ENCODE results near the gene PTOV1. TPM values are rescaled to one million over a fixed set of nuclear protein-coding genes. Genes with fewer than 3 reads are reported as not detected.
A peak's percentile ranks its signal among the peaks of the same experiment; 100 is the strongest.

Gene PTOV1
- total RNA-seq, 1 donor from 2014 or later, result 104 TPM

GRCh38 chr19:49851456-49852259 lies 699 bp downstream of the PTOV1 start:
- no peak for TF ChIP-seq CTCF (IDR thresholded peaks at IDR 0.05; ENCODE audit: borderline replicate concordance)
- intact Hi-C loops (cut with micrococcal nuclease), result no loop called here
- Histone ChIP-seq H3K4me3 (peak overlapping the region; percentile 85), H3K27me3 (ENCODE audit: low read depth) (no peaks in the 10 kb centered on the region), H3K27ac (replicated peaks) (peak overlapping the region; percentile 99), H3K4me1 (peaks cover 45% of the 10 kb centered on the region), H3K9me3 (replicated peaks) (peaks cover 5% of the 10 kb centered on the region), H3K36me3 (peaks cover 22% of the 10 kb centered on the region)
- no peak for DNase-seq

DNA sequence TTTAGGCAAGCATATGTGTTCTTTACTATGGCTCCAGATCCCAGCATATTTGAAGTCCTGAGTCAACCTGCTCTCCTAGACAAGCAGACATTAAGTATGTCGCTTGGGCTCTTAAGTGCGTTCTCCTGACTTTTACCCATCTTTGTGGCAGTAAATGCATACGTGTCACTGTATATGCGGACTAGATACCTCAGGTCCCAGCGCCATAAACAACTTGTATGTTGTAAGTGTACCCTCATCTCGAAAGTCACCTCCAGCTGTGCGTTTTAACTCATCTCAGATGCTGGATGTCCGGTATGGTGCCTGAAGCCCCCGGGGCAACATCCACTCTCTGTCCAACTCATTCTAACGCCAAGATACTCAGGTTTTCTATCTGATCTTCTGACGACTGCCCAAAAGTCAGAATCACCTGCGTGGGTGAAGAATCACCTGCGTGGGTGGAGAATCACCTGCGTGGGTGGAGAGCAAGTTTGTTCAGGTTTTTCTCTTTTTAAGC lies 1.7 kb downstream of the PTOV1 start:
- Histone ChIP-seq H3K4me1 (peaks cover 45% of the 10 kb centered on the region), H3K4me3 (peak overlapping the region; percentile 85), H3K27me3 (ENCODE audit: low read depth) (no peaks in the 10 kb centered on the region), H3K9me3 (replicated peaks) (peaks cover 5% of the 10 kb centered on the region), H3K36me3 (peaks cover 32% of the 10 kb centered on the region), H3K27ac (replicated peaks) (no peak overlapping the region)
- DNase-seq, result no peak
- TF ChIP-seq CTCF (IDR thresholded peaks at IDR 0.05; ENCODE audit: borderline replicate concordance), result no peak
- intact Hi-C loops (cut with micrococcal nuclease), result no loop called here

GRCh38 chr19:49853852-49854377 lies 3.0 kb downstream of the PTOV1 start:
- TF ChIP-seq CTCF (IDR thresholded peaks at IDR 0.05; ENCODE audit: borderline replicate concordance), result no peak
- peaks cover 45% of the 10 kb centered on the region for H3K36me3 ChIP-seq
- H3K27me3 ChIP-seq (ENCODE audit: low read depth), result no peaks in the 10 kb centered on the region
- no peak for DNase-seq
- no peak overlapping the region for H3K4me3 ChIP-seq
- peaks cover 5% of the 10 kb centered on the region for H3K9me3 ChIP-seq (replicated peaks)
- H3K4me1 ChIP-seq, result peaks cover 45% of the 10 kb centered on the region
- no peak overlapping the region for H3K27ac ChIP-seq (replicated peaks)
- intact Hi-C loops (cut with micrococcal nuclease), result no loop called here

- intact Hi-C loops (cut with micrococcal nuclease), result no loop called here
- Histone ChIP-seq H3K4me1 (peaks cover 44% of the 10 kb centered on the region), H3K4me3 (no peak overlapping the region), H3K27ac (replicated peaks) (no peak overlapping the region), H3K36me3 (peaks cover 52% of the 10 kb centered on the region), H3K27me3 (ENCODE audit: low read depth) (no peaks in the 10 kb centered on the region), H3K9me3 (replicated peaks) (no peaks in the 10 kb centered on the region)
- no peak for TF ChIP-seq CTCF (IDR thresholded peaks at IDR 0.05; ENCODE audit: borderline replicate concordance)
- DNase-seq, result no peak
These were observed 3.7 kb downstream of the PTOV1 start for GRCh38 chr19:49854378-49855263.

DNA sequence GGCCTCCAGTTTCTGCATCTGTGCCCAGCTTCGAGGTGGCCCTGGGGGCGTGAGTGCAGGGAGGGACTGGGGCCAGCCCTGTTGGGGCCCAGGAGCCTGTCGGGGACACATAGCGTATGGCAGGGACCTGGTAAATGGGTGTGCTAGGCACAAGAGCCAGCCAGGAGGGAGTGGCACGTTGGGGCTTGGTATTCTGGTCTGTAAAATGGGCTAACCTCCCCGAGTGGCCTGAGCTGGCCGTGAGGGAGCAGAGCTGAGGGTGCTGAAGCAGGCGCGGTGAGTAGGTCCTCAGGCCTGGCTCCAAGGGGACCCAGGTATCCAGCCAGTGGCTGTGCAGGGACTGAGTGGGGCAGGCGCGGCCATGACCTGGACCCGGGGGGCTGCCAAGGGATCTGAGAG lies 4.3 kb downstream of the PTOV1 start:
- Histone ChIP-seq H3K27me3 (ENCODE audit: low read depth) (no peaks in the 10 kb centered on the region), H3K4me1 (peaks cover 37% of the 10 kb centered on the region), H3K27ac (replicated peaks) (no peak overlapping the region), H3K36me3 (peaks cover 58% of the 10 kb centered on the region), H3K9me3 (replicated peaks) (no peaks in the 10 kb centered on the region), H3K4me3 (no peak overlapping the region)
- DNase-seq, result no peak
- intact Hi-C loops (cut with micrococcal nuclease), result no loop called here
- no peak for TF ChIP-seq CTCF (IDR thresholded peaks at IDR 0.05; ENCODE audit: borderline replicate concordance)
